K562 treated with DMSO at 1 percent for 24 hours (cell line): ENCODE results near the gene TRIM4. TPM values are rescaled to one million over a fixed set of nuclear protein-coding genes. Genes with fewer than 3 reads are reported as not detected.

Source experiments
- total RNA-seq: library from RNA; unstranded; fragments of 300-600 nt; gene quantifications from 2 replicates; pipeline ENCODE4 v1.2.3, GENCODE V29; 2022; ENCODE audit warnings: low read depth; ENCODE audit not compliant: insufficient read depth

Gene TRIM4, protein sequence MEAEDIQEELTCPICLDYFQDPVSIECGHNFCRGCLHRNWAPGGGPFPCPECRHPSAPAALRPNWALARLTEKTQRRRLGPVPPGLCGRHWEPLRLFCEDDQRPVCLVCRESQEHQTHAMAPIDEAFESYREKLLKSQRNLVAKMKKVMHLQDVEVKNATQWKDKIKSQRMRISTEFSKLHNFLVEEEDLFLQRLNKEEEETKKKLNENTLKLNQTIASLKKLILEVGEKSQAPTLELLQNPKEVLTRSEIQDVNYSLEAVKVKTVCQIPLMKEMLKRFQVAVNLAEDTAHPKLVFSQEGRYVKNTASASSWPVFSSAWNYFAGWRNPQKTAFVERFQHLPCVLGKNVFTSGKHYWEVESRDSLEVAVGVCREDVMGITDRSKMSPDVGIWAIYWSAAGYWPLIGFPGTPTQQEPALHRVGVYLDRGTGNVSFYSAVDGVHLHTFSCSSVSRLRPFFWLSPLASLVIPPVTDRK
- 37.2 and 40.7 TPM in 2 replicates for total RNA-seq

DNA sequence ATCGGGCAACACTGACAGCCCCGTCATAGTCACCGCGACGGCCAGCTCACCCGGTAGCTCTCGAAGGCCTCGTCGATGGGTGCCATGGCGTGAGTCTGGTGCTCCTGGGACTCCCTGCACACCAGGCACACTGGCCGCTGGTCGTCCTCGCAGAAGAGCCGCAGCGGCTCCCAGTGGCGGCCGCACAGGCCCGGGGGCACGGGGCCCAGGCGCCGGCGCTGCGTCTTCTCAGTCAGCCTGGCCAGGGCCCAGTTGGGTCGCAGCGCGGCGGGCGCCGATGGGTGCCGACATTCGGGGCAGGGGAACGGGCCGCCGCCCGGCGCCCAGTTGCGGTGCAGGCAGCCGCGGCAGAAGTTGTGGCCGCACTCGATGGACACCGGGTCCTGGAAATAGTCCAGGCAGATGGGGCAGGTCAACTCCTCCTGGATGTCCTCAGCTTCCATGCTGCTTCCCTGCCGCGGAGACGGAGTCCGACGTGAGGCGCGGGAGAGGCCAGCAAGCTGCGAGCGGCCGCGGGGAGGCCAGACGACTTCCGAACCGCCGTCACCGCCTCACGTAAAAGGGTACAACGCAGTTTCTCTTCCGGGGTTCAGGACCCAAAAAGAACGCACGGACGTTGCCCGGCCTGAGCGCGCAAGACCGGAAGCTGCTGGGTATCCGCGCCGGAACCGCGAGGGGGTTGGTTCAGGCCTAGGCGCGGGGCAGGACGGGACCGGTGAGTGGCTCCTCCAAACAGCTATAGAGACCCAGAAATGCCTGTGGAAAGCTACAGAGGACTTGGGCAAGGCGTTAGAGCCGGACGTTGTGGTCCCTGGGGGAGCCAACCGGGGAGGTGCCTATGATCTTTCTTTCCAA is at the start of gene TRIM4:
TRIM4 (minus strand) TSS at position 572 of the 855 bp plus-strand sequence; CDS start at position 443, 129 bp downstream.

DNA sequence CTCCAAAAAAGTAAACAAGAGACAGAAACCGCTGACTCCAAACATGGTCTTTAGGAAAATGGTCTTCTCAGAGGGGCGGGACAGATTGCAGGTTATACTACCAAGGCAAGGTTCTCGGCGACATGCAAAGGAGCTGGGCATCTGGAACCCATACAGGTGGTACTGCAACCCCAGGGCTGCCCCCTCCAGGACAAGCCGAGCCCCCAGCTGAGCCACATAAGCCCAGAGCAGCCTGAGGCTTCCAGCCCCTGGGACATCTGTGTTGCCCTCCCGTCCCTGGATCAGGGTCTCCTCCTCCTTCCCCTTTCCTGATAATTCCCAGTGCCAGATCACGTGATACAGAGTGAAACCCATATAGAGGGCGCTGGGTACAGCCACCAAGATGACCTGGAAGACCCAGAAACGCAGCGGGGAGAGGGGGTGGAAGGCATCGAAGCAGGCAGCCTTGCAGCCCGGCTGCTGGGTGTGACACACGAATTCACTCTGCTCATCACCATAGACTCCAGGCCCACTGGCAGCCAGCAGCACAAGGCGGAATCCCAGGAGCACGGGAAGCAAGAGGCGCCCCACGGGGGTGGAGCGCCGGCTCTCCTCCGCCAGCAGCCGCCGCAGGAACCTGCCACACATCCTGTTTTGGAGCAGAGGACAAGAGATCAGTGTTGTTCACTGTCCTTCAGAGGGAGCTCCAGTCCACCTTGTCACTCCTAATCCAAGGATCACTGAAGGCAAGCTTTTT is 9.8 kb upstream of the TRIM4 start, which contains the start of gene GJC3:
GJC3 (minus strand) TSS at position 627 of the 736 bp plus-strand sequence; CDS start at position 627, 0 bp downstream.

DNA sequence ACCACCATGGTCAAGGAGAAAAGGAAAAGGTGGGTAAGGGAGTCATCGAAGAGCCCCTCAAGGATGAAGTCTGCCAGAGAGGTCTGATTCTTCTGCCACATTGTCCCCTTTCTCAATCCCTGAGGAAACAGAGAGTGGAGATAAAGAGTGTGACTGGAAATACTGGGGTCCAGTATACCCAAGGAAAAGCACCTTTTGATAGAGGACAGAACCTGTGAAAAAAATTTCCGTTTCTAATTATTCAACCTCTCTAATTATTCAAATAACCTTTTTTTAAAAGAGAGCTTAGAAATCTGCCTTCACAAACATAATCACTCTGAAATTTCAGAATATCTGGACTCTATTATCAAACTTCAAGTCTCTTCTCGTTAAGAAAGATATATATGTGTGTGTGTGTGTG is 42.4 kb downstream of the TRIM4 start, which contains the start of gene OR2AE1:
OR2AE1 (minus strand) TSS at position 101 of the 400 bp plus-strand sequence; CDS start at position 101, 0 bp downstream.

Other genes starting within 250 kb of the TRIM4 start
- gene CYP3A5, start 239.5 kb downstream of the TRIM4 start, total RNA-seq, result 4.8 and 6.7 TPM in 2 replicates
- gene CYP3A7, start 184.3 kb downstream of the TRIM4 start, total RNA-seq, result not detected in 2 replicates
- not detected in 2 replicates for gene CYP3A4, start 135.3 kb downstream of the TRIM4 start, total RNA-seq
- not detected in 2 replicates for gene CYP3A43, start 91.5 kb downstream of the TRIM4 start, total RNA-seq
- gene OR2AE1, start 42.5 kb downstream of the TRIM4 start, total RNA-seq, result not detected in 2 replicates
- 1.0 TPM in 1 of 2 replicates, not detected in the other for gene GJC3, start 10.1 kb upstream of the TRIM4 start, total RNA-seq
- gene AZGP1, start 56.5 kb upstream of the TRIM4 start, total RNA-seq, result not detected in 2 replicates
- 15.3 and 16.6 TPM in 2 replicates for gene ZKSCAN1, start 96.1 kb upstream of the TRIM4 start, total RNA-seq
- 13.1 and 17.1 TPM in 2 replicates for gene ZSCAN21, start 130.2 kb upstream of the TRIM4 start, total RNA-seq
- 25.3 and 28.5 TPM in 2 replicates for gene ZNF3, start 162.2 kb upstream of the TRIM4 start, total RNA-seq
- gene COPS6, start 169.4 kb upstream of the TRIM4 start, total RNA-seq, result 181 and 186 TPM in 2 replicates
- gene MCM7, start 181.9 kb upstream of the TRIM4 start, total RNA-seq, result 443 and 494 TPM in 2 replicates
- gene AP4M1, start 182.1 kb upstream of the TRIM4 start, total RNA-seq, result 20.7 and 22.2 TPM in 2 replicates
- gene TAF6, start 199.8 kb upstream of the TRIM4 start, total RNA-seq, result 108 and 127 TPM in 2 replicates
- 8.4 and 10.7 TPM in 2 replicates for gene CNPY4, start 200.1 kb upstream of the TRIM4 start, total RNA-seq
- 5.3 and 5.6 TPM in 2 replicates for gene MBLAC1, start 207.4 kb upstream of the TRIM4 start, total RNA-seq
- gene LAMTOR4, start 229.4 kb upstream of the TRIM4 start, total RNA-seq, result 355 and 415 TPM in 2 replicates
- gene TRAPPC14, start 239.2 kb upstream of the TRIM4 start, total RNA-seq, result 47.1 and 49.6 TPM in 2 replicates
- 3.5 and 4.9 TPM in 2 replicates for gene GAL3ST4, start 249.1 kb upstream of the TRIM4 start, total RNA-seq